Ishikawa (cell line): Measurements from ENCODE around the gene ROBO3.

Experiments
- CEBPB ChIP-seq: IDR thresholded peaks from 2 replicates; pipeline ENCODE4 v1.6.1; 2012
- EGR1 ChIP-seq: IDR thresholded peaks from 2 replicates; pipeline ENCODE4 v1.6.1; 2012
- EP300 ChIP-seq: IDR thresholded peaks from 2 replicates; pipeline ENCODE4 v1.6.1; 2012; ENCODE audit warnings: borderline replicate concordance
- MAX ChIP-seq: IDR thresholded peaks from 2 replicates; pipeline ENCODE4 v1.6.1; 2012
- REST ChIP-seq: IDR thresholded peaks from 2 replicates; pipeline ENCODE4 v1.6.1; 2012; ENCODE audit warnings: low read depth, mild to moderate bottlenecking
- TAF1 ChIP-seq: IDR thresholded peaks from 2 replicates; pipeline ENCODE4 v1.6.1; 2012; ENCODE audit warnings: low read depth, mild to moderate bottlenecking
- TCF12 ChIP-seq: IDR thresholded peaks from 2 replicates; pipeline ENCODE4 v1.6.1; 2012; ENCODE audit warnings: low read depth
- TEAD4 ChIP-seq: IDR thresholded peaks from 2 replicates; pipeline ENCODE4 v1.6.1; 2012
- USF1 ChIP-seq: IDR thresholded peaks from 2 replicates; pipeline ENCODE4 v1.6.1; 2012
- YY1 ChIP-seq: IDR thresholded peaks from 2 replicates; pipeline ENCODE4 v1.6.1; 2012; ENCODE audit warnings: low read depth

- TF ChIP-seq TAF1 (no peak), REST (no peak), TCF12 (no peak), MAX (no peak), USF1 (no peak), CEBPB (no peak), YY1 (no peak), EP300 (no peak), EGR1 (no peak), TEAD4 (no peak)
Observed at GRCh38 chr11:124884869-124885479, 19.7 kb downstream of the ROBO3 start.
